ENCODE measurements around the gene MRPL44. TPM values are rescaled to one million over a fixed set of nuclear protein-coding genes. Genes with fewer than 3 reads are reported as not detected.

Gene MRPL44
- total and polyA plus RNA-seq, 2 of the 8 experiments (the other 6 are each of a cell fraction or from before 2014, with no cell fraction given), result 32.0 to 53.2 TPM

DNA sequence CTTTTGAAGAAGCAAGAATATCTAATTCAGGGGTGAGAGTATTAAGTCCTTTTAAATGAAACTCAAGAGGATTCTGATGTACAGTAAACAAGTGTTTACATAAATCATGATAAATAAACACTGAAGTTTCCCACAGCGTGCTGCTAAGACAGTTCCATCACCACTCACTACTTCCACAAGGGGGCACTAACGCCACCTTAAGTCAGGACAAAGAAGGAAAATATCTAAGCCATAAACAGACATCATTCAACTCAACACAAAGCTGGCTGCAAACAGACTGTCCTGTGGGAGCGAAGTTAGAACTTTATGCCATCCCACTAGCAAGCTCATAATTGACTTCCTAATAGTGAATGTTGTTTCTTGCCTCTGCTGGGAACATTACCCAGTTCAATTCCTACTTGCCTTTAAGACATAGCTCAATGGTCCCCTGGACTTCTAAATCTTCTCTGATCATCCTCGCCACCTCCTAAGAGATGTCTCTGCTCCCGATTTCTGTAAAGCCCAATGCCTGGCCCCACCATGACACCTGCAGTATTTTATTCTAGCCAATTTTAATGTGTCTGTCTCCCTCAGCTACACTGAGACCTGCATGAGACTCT, 36.5 kb downstream of the MRPL44 start:
- Histone ChIP-seq H3K36me3 (ENCODE audit: control insufficient read depth in 2 of 4, insufficient read depth in 4 of 4, low read length in 3 of 4) (peaks cover 0 to 3% (median 0%) of the 10 kb centered on the region in 4 experiments; a peak in 1 of 8 replicates), H4K5ac (ENCODE audit: insufficient read length, low read depth, low read length) (no peak overlapping the region)

More for the DNA sequence above, 36.5 kb downstream of the MRPL44 start:
- H3K4me2 ChIP-seq (ENCODE audit: insufficient read depth in 1 of 2, low read depth in 2 of 2, low read length in 2 of 2), result no peak overlapping the region
- FAIRE-seq, result peak; percentile 93
- CTCF ChIA-PET (ENCODE audit: partially characterized antibody), result interaction anchor here (0.7 to 16.7 kb wide), 73 partner anchors 7 to 658 kb away, joined by 3 to 436 read pairs (median 6); partner anchors contain the start of gene SERPINE2
- no peak overlapping the region for H2BK20ac ChIP-seq (ENCODE audit: low read length)
- no peak overlapping the region for H2AFZ ChIP-seq (ENCODE audit: low read length)
- no peak overlapping the region for H2BK5ac ChIP-seq (ENCODE audit: low read depth, low read length)
- H3K9ac ChIP-seq (replicated peaks in 1 of 4; ENCODE audit: extremely low read depth in 1 of 4, low read depth in 3 of 4, low read length in 3 of 4), result no peak overlapping the region
- no peak overlapping the region for H4K91ac ChIP-seq (replicated peaks; ENCODE audit: insufficient read length, low read length)
- no peak overlapping the region for H3K56ac ChIP-seq (replicated peaks; ENCODE audit: insufficient read length, low read depth, low read length)
- WGBS, 2 experiments (ENCODE audit: extremely low coverage in 1 of 2, insufficient coverage in 1 of 2, insufficient read length in 1 of 2, insufficient replicate concordance in 2 of 2, low coverage in 1 of 2, low lambda C conversion rate in 2 of 2, missing lambda C conversion rate in 1 of 2), result 47% methylated on average over 5 of the region's 5 CpGs; no CpG with 5 or more reads in 1 of the 2 experiments
- no peak overlapping the region for H3K14ac ChIP-seq (ENCODE audit: insufficient read length)
- no peak overlapping the region for H2BK15ac ChIP-seq (ENCODE audit: low read length)
- H3K27ac ChIP-seq (ENCODE audit: low read depth, low read length), result no peak overlapping the region
- TF ChIP-seq CTCF (IDR thresholded peaks at IDR 0.05; ENCODE audit: control extremely low read depth in 1 of 3, insufficient read depth in 1 of 3, low read depth in 1 of 3, low read length in 3 of 3) (peak; percentile 43 to 87 (median 77)), HDAC6 (IDR thresholded peaks at IDR 0.05; ENCODE audit: low read depth, low read length) (no peak), RFX5 (IDR thresholded peaks at IDR 0.05; ENCODE audit: borderline replicate concordance, low read depth, low read length) (no peak), RAD21 (IDR thresholded peaks at IDR 0.05 in 1 of 2, conservative IDR thresholded peaks at IDR 0.05 in 1 of 2; ENCODE audit: low read depth in 2 of 2, low read length in 2 of 2) (peak; percentile 88 to 92), USF2 (IDR thresholded peaks at IDR 0.05; ENCODE audit: low read length) (no peak), CHD2 (IDR thresholded peaks at IDR 0.05; ENCODE audit: low read length) (no peak)
- POLR2A ChIA-PET (ENCODE audit: partially characterized antibody), result no interaction called here
- H3K27me3 ChIP-seq (replicated peaks in 1 of 4; ENCODE audit: control insufficient read depth in 3 of 4, extremely low read depth in 1 of 4, insufficient read depth in 3 of 4, low read length in 3 of 4), result no peaks in the 10 kb centered on the region
- H3K9me3 ChIP-seq (ENCODE audit: insufficient read depth in 2 of 2, low read depth in 1 of 2, low read length in 1 of 2), result no peaks in the 10 kb centered on the region
- no peak overlapping the region for H2BK120ac ChIP-seq (replicated peaks; ENCODE audit: low read depth, low read length)
- no peaks in the 10 kb centered on the region for H3K79me1 ChIP-seq (ENCODE audit: low read depth, low read length)
- H3K4me3 ChIP-seq (ENCODE audit: extremely low read depth in 1 of 4, insufficient read depth in 2 of 4, low read depth in 3 of 4, low read length in 4 of 4), result no peak overlapping the region
- no peak overlapping the region for H3K4ac ChIP-seq (replicated peaks; ENCODE audit: insufficient read length, low read depth, low read length)
- peak in 1 of 2 experiments; percentile 68 for DNase-seq (ENCODE audit: low read depth in 1 of 2, low spot score in 2 of 2)
- no peak overlapping the region for H3K18ac ChIP-seq (ENCODE audit: extremely low read depth, low read length)
- peaks cover 0 to 4% (median 0%) of the 10 kb centered on the region in 4 experiments; a peak in 1 of 7 replicates for H3K4me1 ChIP-seq (replicated peaks in 1 of 4; ENCODE audit: control insufficient read depth in 3 of 4, insufficient read depth in 4 of 4, low read length in 3 of 4)
- no peak overlapping the region for H4K8ac ChIP-seq (ENCODE audit: extremely low read depth, insufficient read depth, low read length)
- H2BK12ac ChIP-seq (ENCODE audit: low read depth, low read length), result no peak overlapping the region
- H2AK5ac ChIP-seq (ENCODE audit: low read depth, low read length), result no peak overlapping the region
- H3K23me2 ChIP-seq (ENCODE audit: low read depth, low read length), result no peaks in the 10 kb centered on the region
- H3K23ac ChIP-seq (ENCODE audit: insufficient read length), result no peak overlapping the region
- H3K79me2 ChIP-seq (ENCODE audit: control insufficient read depth in 1 of 2, insufficient read depth in 2 of 2, low read length in 2 of 2), result no peaks in the 10 kb centered on the region
- H4K20me1 ChIP-seq (replicated peaks in 1 of 2; ENCODE audit: control insufficient read depth in 1 of 2, insufficient read depth in 2 of 2, low read length in 2 of 2), result peaks cover 0 to 5% of the 10 kb centered on the region in 2 experiments

All from H1 (cell line).